ENCODE measurements around the gene CELSR3.

Gene CELSR3

GRCh38 chr3:48702320-48702920, 39.7 kb upstream of the CELSR3 start:
- DNase-seq (ENCODE audit: low read depth): no peak
- no peak for TF ChIP-seq MAX (IDR thresholded peaks at IDR 0.05; ENCODE audit: low read depth, low read length)
- no peak for TF ChIP-seq MYC (IDR thresholded peaks at IDR 0.05; ENCODE audit: low read depth, low read length)
- TF ChIP-seq POLR2A (IDR thresholded peaks at IDR 0.05; ENCODE audit: extremely low read depth, insufficient read length): no peak
- TF ChIP-seq, protein P1, sequence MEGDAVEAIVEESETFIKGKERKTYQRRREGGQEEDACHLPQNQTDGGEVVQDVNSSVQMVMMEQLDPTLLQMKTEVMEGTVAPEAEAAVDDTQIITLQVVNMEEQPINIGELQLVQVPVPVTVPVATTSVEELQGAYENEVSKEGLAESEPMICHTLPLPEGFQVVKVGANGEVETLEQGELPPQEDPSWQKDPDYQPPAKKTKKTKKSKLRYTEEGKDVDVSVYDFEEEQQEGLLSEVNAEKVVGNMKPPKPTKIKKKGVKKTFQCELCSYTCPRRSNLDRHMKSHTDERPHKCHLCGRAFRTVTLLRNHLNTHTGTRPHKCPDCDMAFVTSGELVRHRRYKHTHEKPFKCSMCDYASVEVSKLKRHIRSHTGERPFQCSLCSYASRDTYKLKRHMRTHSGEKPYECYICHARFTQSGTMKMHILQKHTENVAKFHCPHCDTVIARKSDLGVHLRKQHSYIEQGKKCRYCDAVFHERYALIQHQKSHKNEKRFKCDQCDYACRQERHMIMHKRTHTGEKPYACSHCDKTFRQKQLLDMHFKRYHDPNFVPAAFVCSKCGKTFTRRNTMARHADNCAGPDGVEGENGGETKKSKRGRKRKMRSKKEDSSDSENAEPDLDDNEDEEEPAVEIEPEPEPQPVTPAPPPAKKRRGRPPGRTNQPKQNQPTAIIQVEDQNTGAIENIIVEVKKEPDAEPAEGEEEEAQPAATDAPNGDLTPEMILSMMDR (IDR thresholded peaks at IDR 0.05; ENCODE audit: low read depth, low read length): no peak
- no peak overlapping the region for H3K4me3 ChIP-seq (ENCODE audit: low read depth, low read length)

GRCh38 chr3:48700731-48701405, 38.2 kb upstream of the CELSR3 start:
- no peak for DNase-seq (ENCODE audit: low read depth)
- no peak overlapping the region for H3K4me3 ChIP-seq (ENCODE audit: low read depth, low read length)
- TF ChIP-seq POLR2A (IDR thresholded peaks at IDR 0.05; ENCODE audit: extremely low read depth, insufficient read length) (no peak), MYC (IDR thresholded peaks at IDR 0.05; ENCODE audit: low read depth, low read length) (no peak), MAX (IDR thresholded peaks at IDR 0.05; ENCODE audit: low read depth, low read length) (no peak)
- TF ChIP-seq, protein P1 (IDR thresholded peaks at IDR 0.05; ENCODE audit: low read depth, low read length): no peak

DNA sequence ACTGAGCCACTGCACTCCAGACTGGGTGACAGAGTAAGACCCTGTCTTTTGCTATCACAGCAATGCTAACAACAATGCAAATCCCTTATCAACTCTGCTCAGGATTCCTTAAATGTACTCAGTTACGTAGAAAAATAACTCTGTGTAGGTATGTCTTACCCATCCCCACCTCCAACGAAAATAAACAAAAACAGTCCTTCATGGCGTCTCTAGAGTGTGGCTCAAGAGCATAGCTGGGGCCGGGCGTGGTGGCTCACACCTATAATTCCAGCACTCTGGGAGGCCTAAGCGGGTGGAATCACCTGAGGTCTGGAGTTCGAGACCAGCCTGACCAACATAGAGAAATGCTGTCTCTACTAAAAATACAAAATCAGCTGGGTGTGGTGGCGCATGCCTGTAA, 36.2 kb upstream of the CELSR3 start:
- TF ChIP-seq MAX (IDR thresholded peaks at IDR 0.05; ENCODE audit: low read depth, low read length) (no peak), POLR2A (IDR thresholded peaks at IDR 0.05; ENCODE audit: extremely low read depth, insufficient read length) (no peak), MYC (IDR thresholded peaks at IDR 0.05; ENCODE audit: low read depth, low read length) (no peak)
- TF ChIP-seq, protein P1 (IDR thresholded peaks at IDR 0.05; ENCODE audit: low read depth, low read length): no peak
- DNase-seq (ENCODE audit: low read depth): no peak
- H3K4me3 ChIP-seq (ENCODE audit: low read depth, low read length): no peak overlapping the region

DNA sequence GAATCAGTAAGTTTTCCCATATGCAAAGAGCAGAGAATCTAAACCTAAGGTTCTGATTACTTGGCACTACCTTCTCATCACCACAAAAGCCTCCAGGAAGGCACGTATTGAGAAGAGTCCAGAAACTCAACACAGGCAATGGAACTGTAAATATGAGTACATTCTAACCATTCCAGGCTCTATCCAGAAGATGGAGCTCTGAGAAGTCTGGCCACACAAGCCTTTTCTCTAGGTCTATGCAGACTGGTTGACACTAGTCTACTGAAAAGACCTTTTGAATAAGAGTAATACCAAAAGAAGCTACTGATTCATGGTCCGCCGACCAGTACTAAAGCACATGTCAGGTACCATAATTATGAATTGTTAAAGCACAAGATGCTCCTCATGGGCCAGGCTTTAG, 35.3 kb upstream of the CELSR3 start:
- no peak for DNase-seq (ENCODE audit: low read depth)
- TF ChIP-seq MYC (IDR thresholded peaks at IDR 0.05; ENCODE audit: low read depth, low read length) (no peak), MAX (IDR thresholded peaks at IDR 0.05; ENCODE audit: low read depth, low read length) (no peak), POLR2A (IDR thresholded peaks at IDR 0.05; ENCODE audit: extremely low read depth, insufficient read length) (no peak)
- TF ChIP-seq, protein P1 (IDR thresholded peaks at IDR 0.05; ENCODE audit: low read depth, low read length): no peak
- no peak overlapping the region for H3K4me3 ChIP-seq (ENCODE audit: low read depth, low read length)

- TF ChIP-seq POLR2A (IDR thresholded peaks at IDR 0.05; ENCODE audit: extremely low read depth, insufficient read length) (no peak), MAX (IDR thresholded peaks at IDR 0.05; ENCODE audit: low read depth, low read length) (no peak), MYC (IDR thresholded peaks at IDR 0.05; ENCODE audit: low read depth, low read length) (no peak)
- TF ChIP-seq, protein P1 (IDR thresholded peaks at IDR 0.05; ENCODE audit: low read depth, low read length): no peak
- H3K4me3 ChIP-seq (ENCODE audit: low read depth, low read length): no peak overlapping the region
- DNase-seq (ENCODE audit: low read depth): no peak
Observed at GRCh38 chr3:48696601-48697000, 33.9 kb upstream of the CELSR3 start.

All from NB4 (cell line).